IMR-90 (cell line): Measurements from ENCODE around the gene OPHN1. TPM values are rescaled to one million over a fixed set of nuclear protein-coding genes. Genes with fewer than 3 reads are reported as not detected.
"Not testable (repeated sequence)": the region's sequence is repeated elsewhere in the genome, so short reads cannot be mapped to it uniquely, and the experiment has no call there.

ENCODE experiments used
- ATAC-seq: fragments of 200-7000 bp; cut with Tn5 transposase; 2 replicates; pipeline ENCODE4 v1.9.1; 2020; ENCODE audit warnings: low read depth, mild to moderate bottlenecking, moderate library complexity
- BruUV-seq: library from RNA; stranded (reverse); fragments of 400-500 nt; replicated peaks from 2 replicates; lab custom pipeline; 2021; lab: Mats Ljungman, UMichigan
- CTCF ChIA-PET: fragments of 300-600 bp; formaldehyde crosslinking; extraction: SDS; loops from one replicate; lab custom pipeline; 2021; ENCODE audit warnings: antibody characterized with exemption; lab: Yijun Ruan, JAX
- POLR2A ChIA-PET: fragments of 300-600 bp; sonication (Branson Sonifier 250); formaldehyde crosslinking; loops from one replicate; lab custom pipeline; 2022; ENCODE audit warnings: antibody characterized with exemption; ENCODE audit not compliant: unreplicated experiment; lab: Charles Lee
- DNase-seq: peaks from one replicate; pipeline ENCODE4 v3.0.0; 2013
- H2AFZ ChIP-seq: replicated peaks from 2 replicates; pipeline ENCODE3; 2013; ENCODE audit warnings: low read length, mild to moderate bottlenecking; ENCODE audit not compliant: poor library complexity
- H2AK5ac ChIP-seq: 2 replicates; pipeline ENCODE4 v1.6.1; 2013; ENCODE audit warnings: low read depth, low read length, inconsistent platforms
- H2AK9ac ChIP-seq: replicated peaks from 2 replicates; pipeline ENCODE3; 2013; ENCODE audit warnings: mild to moderate bottlenecking, low read depth, low read length, moderate library complexity; ENCODE audit not compliant: poor library complexity
- H2BK120ac ChIP-seq: 2 replicates; pipeline ENCODE4 v1.6.1; 2013; ENCODE audit warnings: low read depth, low read length, inconsistent platforms
- H2BK15ac ChIP-seq: 3 replicates; pipeline ENCODE4 v1.6.1; 2013; ENCODE audit warnings: low read depth, low read length, inconsistent platforms
- H2BK20ac ChIP-seq: 2 replicates; pipeline ENCODE4 v1.6.1; 2013; ENCODE audit warnings: low read depth, mild to moderate bottlenecking, inconsistent platforms, low read length, moderate library complexity
- H2BK5ac ChIP-seq: 2 replicates; pipeline ENCODE4 v1.6.1; 2013; ENCODE audit warnings: mild to moderate bottlenecking, low read depth, low read length, inconsistent platforms; ENCODE audit not compliant: poor library complexity, severe bottlenecking
- H3K14ac ChIP-seq: replicated peaks from 2 replicates; pipeline ENCODE4 v1.6.1; 2013; ENCODE audit warnings: low read depth, low read length, inconsistent platforms
- H3K18ac ChIP-seq: 2 replicates; pipeline ENCODE4 v1.6.1; 2013; ENCODE audit warnings: low read depth, low read length, control low read depth
- H3K23ac ChIP-seq: 2 replicates; pipeline ENCODE4 v1.6.1; 2013; ENCODE audit warnings: low read depth, low read length, inconsistent platforms
- H3K27ac ChIP-seq: 2 replicates; pipeline ENCODE4 v1.5.1; 2013; ENCODE audit warnings: mild to moderate bottlenecking, control low read depth, low read length; ENCODE audit not compliant: insufficient read depth
- H3K27me3 ChIP-seq: 2 replicates; pipeline ENCODE4 v1.6.1; 2013; ENCODE audit warnings: low read length; ENCODE audit not compliant: control insufficient read depth, insufficient read depth
- H3K36me3 ChIP-seq: 2 replicates; pipeline ENCODE4 v1.6.1; 2013; ENCODE audit warnings: low read length, mixed read lengths; ENCODE audit not compliant: control insufficient read depth, insufficient read depth
- H3K4ac ChIP-seq: 2 replicates; pipeline ENCODE4 v1.6.1; 2013; ENCODE audit warnings: low read depth, low read length, inconsistent platforms
- H3K4me1 ChIP-seq: 2 replicates; pipeline ENCODE4 v1.6.1; 2013; ENCODE audit warnings: low read length, mixed read lengths; ENCODE audit not compliant: control insufficient read depth, insufficient read depth
- H3K4me2 ChIP-seq: 2 replicates; pipeline ENCODE4 v1.6.1; 2013; ENCODE audit warnings: low read depth, mild to moderate bottlenecking, control low read depth, low read length, moderate library complexity
- H3K4me3 ChIP-seq: 2 replicates; pipeline ENCODE4 v1.5.1; 2013; ENCODE audit warnings: low read depth, mild to moderate bottlenecking, control low read depth, low read length, moderate library complexity; ENCODE audit not compliant: insufficient read depth
- H3K56ac ChIP-seq: 2 replicates; pipeline ENCODE4 v1.6.1; 2013; ENCODE audit warnings: low read length, inconsistent platforms; ENCODE audit not compliant: insufficient read depth; ENCODE audit errors: extremely low read depth
- H3K79me1 ChIP-seq, 2 experiments: 2 replicates each; pipeline ENCODE4 v1.6.1; 2013; ENCODE audit warnings: low read length in 2 of 2, inconsistent platforms in 1 of 2, low read depth in 1 of 2
- H3K9ac ChIP-seq: 2 replicates; pipeline ENCODE4 v1.6.1; 2013; ENCODE audit warnings: low read depth, low read length, control low read depth
- H3K9me1 ChIP-seq: 2 replicates; pipeline ENCODE4 v1.6.1; 2013; ENCODE audit warnings: low read length, inconsistent platforms; ENCODE audit not compliant: insufficient read depth
- H3K9me3 ChIP-seq: 2 replicates; pipeline ENCODE4 v1.6.1; 2013; ENCODE audit warnings: low read length; ENCODE audit not compliant: control insufficient read depth, insufficient read depth
- H4K20me1 ChIP-seq: 2 replicates; pipeline ENCODE4 v1.6.1; 2013; ENCODE audit warnings: low read length, inconsistent platforms; ENCODE audit not compliant: insufficient read depth
- H4K5ac ChIP-seq: 2 replicates; pipeline ENCODE4 v1.6.1; 2013; ENCODE audit warnings: mild to moderate bottlenecking, low read depth, low read length, control low read depth
- H4K8ac ChIP-seq, 2 experiments: 2 replicates each; pipeline ENCODE4 v1.6.1; 2013; ENCODE audit warnings: low read depth in 2 of 2, low read length in 2 of 2, control low read depth in 1 of 2, inconsistent platforms in 1 of 2
- H4K91ac ChIP-seq: 2 replicates; pipeline ENCODE4 v1.6.1; 2013; ENCODE audit warnings: low read depth, low read length, inconsistent platforms; ENCODE audit not compliant: insufficient read depth
- WGBS, 2 experiments: methylation state at CpG; one replicate each; pipeline versions ENCODE4 v1.1.5 to v1.1.7; 2013; ENCODE audit warnings: missing lambda C conversion rate in 2 of 2; ENCODE audit not compliant: insufficient read length in 1 of 2; ENCODE audit errors: extremely low coverage in 2 of 2; 5-methylcytosine and 5-hydroxymethylcytosine counted together
- dilution Hi-C: fragments of 300-500 bp; cut with HindIII; formaldehyde crosslinking; loops from one replicate; pipeline ENCODE4 v1.14.3; 2018; ENCODE audit warnings: low sequenced_read_pairs; ENCODE audit not compliant: unreplicated experiment
- in situ Hi-C: fragments of 300-500 bp; cut with MboI; formaldehyde crosslinking; loops from 3 replicates; pipeline ENCODE4 v1.14.3; 2019; ENCODE audit warnings: low sequenced_read_pairs, inconsistent platforms, mixed read lengths
- intact Hi-C: fragments of 100-400 bp; cut with micrococcal nuclease; formaldehyde crosslinking; loops from 2 replicates; pipeline ENCODE4 v1.10.0; 2022
- polyA plus RNA-seq, 3 experiments: library from polyadenylated mRNA; depleted of rRNA; stranded (reverse); fragments of >200 nt; gene quantifications; 2 replicates each; pipeline ENCODE4 v1.2.3, GENCODE V29; 2012; ENCODE audit warnings: low replicate concordance in 1 of 3
- total RNA-seq: library from RNA; depleted of rRNA; stranded (reverse); fragments of >200 nt; gene quantifications from 2 replicates; pipeline ENCODE4 v1.2.3, GENCODE V29; 2012

OPHN1 gene
- total and polyA plus RNA-seq, 2 of the 4 experiments (the other 2 are of a cell fraction): 4.0 to 13.1 TPM

GRCh38 chrX:68326841-68327240 lies 106.5 kb downstream of the OPHN1 start:
- H3K27me3 ChIP-seq, H2BK20ac ChIP-seq, H4K91ac ChIP-seq, H2BK120ac ChIP-seq, H2AFZ ChIP-seq, H3K4me1 ChIP-seq, H4K8ac ChIP-seq, H3K14ac ChIP-seq, H3K4me2 ChIP-seq, dilution Hi-C loops, H2AK9ac ChIP-seq, H3K9ac ChIP-seq, DNase-seq, H4K5ac ChIP-seq, H2AK5ac ChIP-seq, H3K27ac ChIP-seq, POLR2A ChIA-PET, H2BK15ac ChIP-seq, H3K9me1 ChIP-seq, H3K79me1 ChIP-seq, H2BK5ac ChIP-seq, H4K20me1 ChIP-seq, in situ Hi-C loops, H3K9me3 ChIP-seq, H3K56ac ChIP-seq, CTCF ChIA-PET, H3K36me3 ChIP-seq, H3K4ac ChIP-seq, H3K4me3 ChIP-seq, BruUV-seq, ATAC-seq, H3K18ac ChIP-seq, H3K23ac ChIP-seq, intact Hi-C loops: not testable (repeated sequence)
- no CpG with 5 or more reads among the region's 30 CpGs for WGBS, 2 experiments
